HEK293 (cell line): ENCODE results near the gene AGAP1.

Source experiments
- CTCF ChIA-PET: fragments of 350-600 bp; formaldehyde crosslinking; extraction: SDS; loops from one replicate; lab custom pipeline; 2021; ENCODE audit warnings: antibody characterized with exemption; lab: Yijun Ruan, JAX
- POLR2A ChIA-PET: fragments of 300-600 bp; formaldehyde crosslinking; extraction: SDS; loops from one replicate; lab custom pipeline; 2020; ENCODE audit warnings: antibody characterized with exemption, inconsistent platforms; lab: Yijun Ruan, JAX
- H3K27ac ChIP-seq: fragments of 200-500 bp; sonication (Bioruptor generic); 2 replicates; pipeline ENCODE4 v1.5.1; 2014; ENCODE audit warnings: low read depth, low read length, control low read depth, inconsistent platforms; ENCODE audit errors: extremely low read depth
- H3K36me3 ChIP-seq, 2 experiments: fragments of 200-500 bp in 1 of 2; sonication (Bioruptor generic) in 1 of 2; 1 replicate in 1 of 2; 2 replicates in 1 of 2; pipeline ENCODE4 v1.5.1; 2014 to 2017; ENCODE audit warnings: inconsistent platforms in 2 of 2, low read length in 2 of 2; ENCODE audit not compliant: control insufficient read depth in 2 of 2, insufficient read depth in 1 of 2
- H3K4me1 ChIP-seq: fragments of 200-500 bp; sonication (Bioruptor generic); 2 replicates; pipeline ENCODE4 v1.5.1; 2014; ENCODE audit warnings: mild to moderate bottlenecking, low read length, inconsistent platforms; ENCODE audit not compliant: control insufficient read depth, insufficient read depth
- H3K4me3 ChIP-seq: 2 replicates; pipeline ENCODE4 v1.5.1; 2011; ENCODE audit warnings: low read depth, mild to moderate bottlenecking, control low read depth, low read length, moderate library complexity
- H3K9me3 ChIP-seq: fragments of 200-500 bp; sonication (Bioruptor generic); 2 replicates; pipeline ENCODE4 v1.5.1; 2014; ENCODE audit warnings: low read depth, low read length, inconsistent platforms; ENCODE audit not compliant: control insufficient read depth, insufficient read depth
- GFI1B ChIP-seq: fragments of 450-650 bp; formaldehyde crosslinking; IDR thresholded peaks from 2 replicates; pipeline ENCODE4 v1.5.1; 2016; ENCODE audit warnings: missing biosample characterization, missing genetic modification characterization
- INSM2 ChIP-seq: fragments of 450-650 bp; formaldehyde crosslinking; IDR thresholded peaks from 2 replicates; pipeline ENCODE4 v1.5.1; 2016; ENCODE audit warnings: missing biosample characterization, missing genetic modification characterization
- KLF1 ChIP-seq: fragments of 450-650 bp; formaldehyde crosslinking; IDR thresholded peaks from 2 replicates; pipeline ENCODE4 v1.5.1; 2016; ENCODE audit warnings: missing biosample characterization, missing genetic modification characterization
- KLF9 ChIP-seq: fragments of 450-650 bp; formaldehyde crosslinking; IDR thresholded peaks from 2 replicates; pipeline ENCODE4 v1.5.1; 2016; ENCODE audit warnings: missing biosample characterization, missing genetic modification characterization, low read depth
- OVOL3 ChIP-seq: fragments of 450-650 bp; formaldehyde crosslinking; IDR thresholded peaks from 2 replicates; pipeline ENCODE4 v1.5.1; 2016; ENCODE audit warnings: missing biosample characterization, missing genetic modification characterization
- ZBTB8A ChIP-seq: fragments of 450-650 bp; formaldehyde crosslinking; IDR thresholded peaks from 2 replicates; pipeline ENCODE4 v1.5.1; 2016; ENCODE audit warnings: missing biosample characterization, missing genetic modification characterization
- ZNF112 ChIP-seq: fragments of 450-650 bp; formaldehyde crosslinking; IDR thresholded peaks from 2 replicates; pipeline ENCODE4 v1.5.0; 2017; ENCODE audit warnings: missing biosample characterization, missing genetic modification characterization
- ZNF146 ChIP-seq: fragments of 450-650 bp; formaldehyde crosslinking; IDR thresholded peaks from 2 replicates; pipeline ENCODE4 v1.5.1; 2016; ENCODE audit warnings: missing biosample characterization, missing genetic modification characterization
- ZNF2 ChIP-seq: fragments of 450-650 bp; formaldehyde crosslinking; IDR thresholded peaks from 2 replicates; pipeline ENCODE4 v1.5.1; 2016; ENCODE audit warnings: missing biosample characterization, missing genetic modification characterization
- ZNF202 ChIP-seq: fragments of 450-650 bp; formaldehyde crosslinking; IDR thresholded peaks from 2 replicates; pipeline ENCODE4 v1.5.1; 2016; ENCODE audit warnings: missing biosample characterization, missing genetic modification characterization, borderline replicate concordance
- ZNF23 ChIP-seq: fragments of 450-650 bp; formaldehyde crosslinking; IDR thresholded peaks from 2 replicates; pipeline ENCODE4 v1.5.1; 2016; ENCODE audit warnings: missing biosample characterization, missing genetic modification characterization, borderline replicate concordance
- ZNF24 ChIP-seq: fragments of 450-650 bp; formaldehyde crosslinking; IDR thresholded peaks from 2 replicates; pipeline ENCODE4 v1.5.1; 2016; ENCODE audit warnings: missing biosample characterization, missing genetic modification characterization
- ZNF311 ChIP-seq: fragments of 450-650 bp; formaldehyde crosslinking; IDR thresholded peaks from 2 replicates; pipeline ENCODE4 v1.5.1; 2017; ENCODE audit warnings: missing biosample characterization, missing genetic modification characterization, borderline replicate concordance
- ZNF488 ChIP-seq: fragments of 450-650 bp; formaldehyde crosslinking; IDR thresholded peaks from 2 replicates; pipeline ENCODE4 v1.5.1; 2016; ENCODE audit warnings: missing biosample characterization, missing genetic modification characterization
- ZNF600 ChIP-seq: fragments of 450-650 bp; formaldehyde crosslinking; IDR thresholded peaks from 2 replicates; pipeline ENCODE4 v1.5.1; 2016; ENCODE audit warnings: missing biosample characterization, missing genetic modification characterization
- ZNF626 ChIP-seq: fragments of 450-650 bp; sonication (Bioruptor Pico); formaldehyde crosslinking; IDR thresholded peaks from 2 replicates; pipeline ENCODE4 v1.5.1; 2018; ENCODE audit warnings: missing biosample characterization, missing genetic modification characterization, inconsistent platforms
- ZNF704 ChIP-seq: fragments of 450-650 bp; formaldehyde crosslinking; IDR thresholded peaks from 2 replicates; pipeline ENCODE4 v1.5.1; 2016; ENCODE audit warnings: missing biosample characterization, missing genetic modification characterization

Gene AGAP1

GRCh38 chr2:236161082-236161462 is 667.2 kb downstream of the AGAP1 start:
- Histone ChIP-seq H3K27ac (0 out of 2 replicates have a peak overlapping the region, but pooled peaks have one; percentile 49), H3K4me1 (no peaks in the 10 kb centered on the region; the same call in 1 of the 2 replicates), H3K36me3 (peaks cover 0 to 20% of the 10 kb centered on the region in 2 experiments; a peak in 1 of 3 replicates), H3K9me3 (no peaks in the 10 kb centered on the region), H3K4me3 (no peak overlapping the region)
- ChIA-PET CTCF (interaction anchor here (0.7 to 1.4 kb wide), 2 partner anchors 12 to 15 kb away, joined by 3 read pairs; no protein-coding TSS in a partner anchor), POLR2A (no interaction called here)
- TF ChIP-seq KLF1 (tag by site-specific recombination): no peak
- 0 out of 2 replicates have a peak, but pooled peaks have one; percentile 38 for TF ChIP-seq ZNF2

GRCh38 chr2:236161531-236161930 is 667.7 kb downstream of the AGAP1 start:
- Histone ChIP-seq H3K4me3 (no peak overlapping the region), H3K27ac (peak overlapping the region; percentile 49; the same call in 1 of the 2 replicates), H3K4me1 (no peaks in the 10 kb centered on the region; the same call in 1 of the 2 replicates), H3K9me3 (no peaks in the 10 kb centered on the region), H3K36me3 (peaks cover 0 to 21% of the 10 kb centered on the region in 2 experiments; a peak in 1 of 3 replicates)
- TF ChIP-seq ZNF311 (tag by site-specific recombination) (no peak), ZNF24 (tag by site-specific recombination) (no peak), ZNF112 (tag by site-specific recombination) (no peak), ZBTB8A (tag by site-specific recombination) (no peak), ZNF202 (no peak), INSM2 (tag by site-specific recombination) (no peak)
- ChIA-PET CTCF (interaction anchor here (0.6 to 2.1 kb wide), 4 partner anchors 12 to 382 kb away, joined by 3 to 6 read pairs (median 3); no protein-coding TSS in a partner anchor), POLR2A (no interaction called here)

GRCh38 chr2:236162031-236162845 is 668.4 kb downstream of the AGAP1 start:
- TF ChIP-seq KLF9 (no peak), ZNF600 (tag by site-specific recombination) (peak; percentile 35; the same call in 1 of the 2 replicates)
- no peaks in the 10 kb centered on the region for H3K9me3 ChIP-seq
- ChIA-PET CTCF (interaction anchor here (0.6 to 2.1 kb wide), 3 partner anchors 14 to 382 kb away, joined by 3 to 6 read pairs (median 3); no protein-coding TSS in a partner anchor), POLR2A (no interaction called here)
- H3K36me3 ChIP-seq: peaks cover 0 to 21% of the 10 kb centered on the region in 2 experiments; a peak in 1 of 3 replicates
- no peak overlapping the region for H3K4me3 ChIP-seq
- no peak overlapping the region for H3K27ac ChIP-seq
- no peaks in the 10 kb centered on the region; the same call in 1 of the 2 replicates for H3K4me1 ChIP-seq

- H3K4me1 ChIP-seq: no peaks in the 10 kb centered on the region; the same call in 1 of the 2 replicates
- ChIA-PET CTCF (interaction anchor here (2.1 kb wide), 1 partner anchor 383 kb away, joined by 6 read pairs; no protein-coding TSS in a partner anchor), POLR2A (no interaction called here)
- TF ChIP-seq OVOL3 (tag by site-specific recombination) (no peak), ZNF23 (tag by site-specific recombination) (no peak), ZNF146 (no peak), GFI1B (tag by site-specific recombination) (no peak), ZNF626 (no peak), ZNF704 (tag by site-specific recombination) (no peak), ZNF488 (no peak)
- H3K4me3 ChIP-seq: no peak overlapping the region
- no peaks in the 10 kb centered on the region for H3K9me3 ChIP-seq
- H3K36me3 ChIP-seq: peaks cover 0 to 21% of the 10 kb centered on the region in 2 experiments; a peak in 1 of 3 replicates
- no peak overlapping the region for H3K27ac ChIP-seq
These were observed 669.1 kb downstream of the AGAP1 start for GRCh38 chr2:236162882-236163470.
